ENCODE data around the gene SLC17A5.
A peak's percentile ranks its signal among the peaks of the same experiment; 100 is the strongest.
"Not testable (repeated sequence)": the region's sequence is repeated elsewhere in the genome, so short reads cannot be mapped to it uniquely, and the experiment has no call there.

Gene SLC17A5

GRCh38 chr6:73653571-73654424 is at the start of gene SLC17A5:
Gene SLC17A5 (minus strand): TSS chr6:73653992. CDS start chr6:73653886, 106 bp downstream.
- DNase-seq: peak; percentile 86

- DNase-seq: no peak
Observed at GRCh38 chr6:73703466-73703865, 49.7 kb upstream of the SLC17A5 start.

GRCh38 chr6:73702444-73702843 is 48.7 kb upstream of the SLC17A5 start:
- DNase-seq: no peak

GRCh38 chr6:73699676-73700459 is 46.1 kb upstream of the SLC17A5 start:
- DNase-seq: no peak

GRCh38 chr6:73696966-73697655 is 43.3 kb upstream of the SLC17A5 start:
- no peak for DNase-seq

- no peak for DNase-seq
Observed at GRCh38 chr6:73695619-73696421, 42.0 kb upstream of the SLC17A5 start, which contains the start of gene CD109. Gene CD109 (plus strand): TSS chr6:73696203. CDS start chr6:73696216, 13 bp downstream.

GRCh38 chr6:73694711-73695411 is 41.1 kb upstream of the SLC17A5 start:
- DNase-seq: no peak

- no peak for DNase-seq
Observed at GRCh38 chr6:73691512-73691911, 37.7 kb upstream of the SLC17A5 start.

- no peak for DNase-seq
Observed at GRCh38 chr6:73690056-73690455, 36.3 kb upstream of the SLC17A5 start.

GRCh38 chr6:73688351-73688750 is 34.6 kb upstream of the SLC17A5 start:
- no peak for DNase-seq

GRCh38 chr6:73683574-73683973 is 29.8 kb upstream of the SLC17A5 start:
- not testable (repeated sequence) for DNase-seq

- no peak for DNase-seq
Observed at GRCh38 chr6:73680289-73680918, 26.6 kb upstream of the SLC17A5 start.

- not testable (repeated sequence) for DNase-seq
Observed at GRCh38 chr6:73679846-73680245, 26.1 kb upstream of the SLC17A5 start.

GRCh38 chr6:73679009-73679408 is 25.2 kb upstream of the SLC17A5 start:
- no peak for DNase-seq

- DNase-seq: peak; percentile 63
Observed at GRCh38 chr6:73675466-73676098, 21.8 kb upstream of the SLC17A5 start.

- DNase-seq: no peak
Observed at GRCh38 chr6:73671911-73672685, 18.3 kb upstream of the SLC17A5 start.

GRCh38 chr6:73669005-73669404 is 15.2 kb upstream of the SLC17A5 start:
- DNase-seq: no peak

GRCh38 chr6:73667798-73668197 is 14.0 kb upstream of the SLC17A5 start:
- no peak for DNase-seq

GRCh38 chr6:73666393-73666792 is 12.6 kb upstream of the SLC17A5 start:
- DNase-seq: no peak
